ENCODE measurements around the gene FOXF1. TPM values are rescaled to one million over a fixed set of nuclear protein-coding genes. Genes with fewer than 3 reads are reported as not detected.
A peak's percentile ranks its signal among the peaks of the same experiment; 100 is the strongest.

Gene FOXF1
- total and polyA plus RNA-seq, 11 donors, result 0.04 to 0.48 (median 0.17) TPM; not detected in 3

- no peak for ATAC-seq
- 29 to 38% (median 34%) methylated on average over 14 to 17 of the region's 17 CpGs for WGBS, 4 donors
- peaks cover 0 to 23% (median 0%) of the 10 kb centered on the region in 9 donors for H3K27me3 ChIP-seq
- H3K27ac ChIP-seq, result peak overlapping the region in 8 of 12 donors; percentile 82 to 93 (median 88)
- intact Hi-C loops (cut with DNase I), result no loop called here
- H3K4me1 ChIP-seq, result peaks cover 0 to 15% (median 11%) of the 10 kb centered on the region in 12 donors
- no peak for DNase-seq
- peak overlapping the region in 11 of 12 donors; percentile 71 to 100 (median 94) for H3K4me3 ChIP-seq
- TF ChIP-seq, protein P1, sequence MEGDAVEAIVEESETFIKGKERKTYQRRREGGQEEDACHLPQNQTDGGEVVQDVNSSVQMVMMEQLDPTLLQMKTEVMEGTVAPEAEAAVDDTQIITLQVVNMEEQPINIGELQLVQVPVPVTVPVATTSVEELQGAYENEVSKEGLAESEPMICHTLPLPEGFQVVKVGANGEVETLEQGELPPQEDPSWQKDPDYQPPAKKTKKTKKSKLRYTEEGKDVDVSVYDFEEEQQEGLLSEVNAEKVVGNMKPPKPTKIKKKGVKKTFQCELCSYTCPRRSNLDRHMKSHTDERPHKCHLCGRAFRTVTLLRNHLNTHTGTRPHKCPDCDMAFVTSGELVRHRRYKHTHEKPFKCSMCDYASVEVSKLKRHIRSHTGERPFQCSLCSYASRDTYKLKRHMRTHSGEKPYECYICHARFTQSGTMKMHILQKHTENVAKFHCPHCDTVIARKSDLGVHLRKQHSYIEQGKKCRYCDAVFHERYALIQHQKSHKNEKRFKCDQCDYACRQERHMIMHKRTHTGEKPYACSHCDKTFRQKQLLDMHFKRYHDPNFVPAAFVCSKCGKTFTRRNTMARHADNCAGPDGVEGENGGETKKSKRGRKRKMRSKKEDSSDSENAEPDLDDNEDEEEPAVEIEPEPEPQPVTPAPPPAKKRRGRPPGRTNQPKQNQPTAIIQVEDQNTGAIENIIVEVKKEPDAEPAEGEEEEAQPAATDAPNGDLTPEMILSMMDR (IDR thresholded peaks at IDR 0.05), result no peak
- TF ChIP-seq POLR2A (IDR thresholded peaks at IDR 0.05), result no peak
- H3K36me3 ChIP-seq, result peaks cover 0 to 16% (median 12%) of the 10 kb centered on the region in 9 donors
- no peaks in the 10 kb centered on the region for H3K9me3 ChIP-seq
Measured at GRCh38 chr16:86555704-86556075, 45.4 kb downstream of the FOXF1 start.

GRCh38 chr16:86556576-86556975 lies 46.2 kb downstream of the FOXF1 start:
- 46 to 72% (median 59%) methylated on average over 5 of the region's 5 CpGs for WGBS, 4 donors
- H3K27ac ChIP-seq, result no peak overlapping the region
- peaks cover 0 to 8% (median 4%) of the 10 kb centered on the region in 9 donors for H3K36me3 ChIP-seq
- no peak for TF ChIP-seq POLR2A (IDR thresholded peaks at IDR 0.05)
- TF ChIP-seq, protein P1 (IDR thresholded peaks at IDR 0.05), result no peak
- H3K27me3 ChIP-seq, result peaks cover 0 to 32% (median 3%) of the 10 kb centered on the region in 9 donors
- ATAC-seq (no peak), DNase-seq (no peak)
- no peak overlapping the region for H3K4me3 ChIP-seq
- H3K4me1 ChIP-seq, result peaks cover 0 to 15% (median 11%) of the 10 kb centered on the region in 12 donors
- intact Hi-C loops (cut with DNase I), result no loop called here
- no peaks in the 10 kb centered on the region for H3K9me3 ChIP-seq

GRCh38 chr16:86557587-86557986 lies 47.3 kb downstream of the FOXF1 start:
- Histone ChIP-seq H3K4me1 (peaks cover 0 to 15% (median 11%) of the 10 kb centered on the region in 12 donors), H3K27me3 (peaks cover 0 to 33% (median 6%) of the 10 kb centered on the region in 9 donors), H3K36me3 (peaks cover 0 to 3% (median 0%) of the 10 kb centered on the region in 9 donors), H3K9me3 (no peaks in the 10 kb centered on the region), H3K27ac (no peak overlapping the region), H3K4me3 (no peak overlapping the region)
- intact Hi-C loops (cut with DNase I), result no loop called here
- no peak for DNase-seq
- 73 to 85% (median 75%) methylated on average over 4 of the region's 4 CpGs for WGBS, 4 donors
- TF ChIP-seq, protein P1 (IDR thresholded peaks at IDR 0.05), result no peak
- no peak for TF ChIP-seq POLR2A (IDR thresholded peaks at IDR 0.05)
- ATAC-seq, result no peak

- H3K9me3 ChIP-seq, result no peaks in the 10 kb centered on the region
- H3K4me3 ChIP-seq, result no peak overlapping the region
- no peak for TF ChIP-seq POLR2A (IDR thresholded peaks at IDR 0.05)
- TF ChIP-seq, protein P1 (IDR thresholded peaks at IDR 0.05), result no peak
- ATAC-seq (no peak), DNase-seq (no peak)
- H3K27me3 ChIP-seq, result peaks cover 0 to 33% (median 6%) of the 10 kb centered on the region in 9 donors
- intact Hi-C loops (cut with DNase I), result no loop called here
- 72 to 78% (median 75%) methylated on average over 28 of the region's 28 CpGs for WGBS, 4 donors
- H3K4me1 ChIP-seq, result peaks cover 0 to 18% (median 11%) of the 10 kb centered on the region in 12 donors
- no peak overlapping the region for H3K27ac ChIP-seq
- no peaks in the 10 kb centered on the region for H3K36me3 ChIP-seq
Measured at GRCh38 chr16:86558355-86559193, 48.2 kb downstream of the FOXF1 start.

All from heart left ventricle (tissue), 16 donors.